Measurements from ENCODE around the gene NBPF8. TPM values are rescaled to one million over a fixed set of nuclear protein-coding genes. Genes with fewer than 3 reads are reported as not detected.

The NBPF8 gene
- 4.6 and 9.1 TPM in 2 replicates for total RNA-seq

GRCh38 chr1:120414911-120415480 lies at the start of gene NBPF8:
Gene NBPF8, plus strand, starts transcription at chr1:120415035. Its CDS starts 21,488 bp downstream, at chr1:120436523.

Other genes starting within 250 kb of the NBPF8 start
- 10.6 and 10.7 TPM in 2 replicates for gene SEC22B, start 238.5 kb upstream of the NBPF8 start, total RNA-seq